H9 (cell line): ENCODE results near the gene ATP1A4. TPM values are rescaled to one million over a fixed set of nuclear protein-coding genes. Genes with fewer than 3 reads are reported as not detected.

Experiments
- DNase-seq: peaks from one replicate; pipeline ENCODE4 v3.0.0-alpha.2; 2017
- H2AFZ ChIP-seq: one replicate; pipeline ENCODE4 v1.6.1; 2013; ENCODE audit warnings: mild to moderate bottlenecking, low read length, control low read depth, moderate library complexity
- H2AK5ac ChIP-seq: 2 replicates; pipeline ENCODE4 v1.6.1; 2013; ENCODE audit warnings: low read length, control low read depth, mixed read lengths; ENCODE audit not compliant: insufficient read length
- H2BK120ac ChIP-seq: one replicate; pipeline ENCODE4 v1.6.1; 2013; ENCODE audit warnings: low read depth, mild to moderate bottlenecking, low read length, control low read depth, inconsistent platforms; ENCODE audit not compliant: poor library complexity, severe bottlenecking
- H2BK12ac ChIP-seq: 2 replicates; pipeline ENCODE4 v1.6.1; 2013; ENCODE audit warnings: low read length, control low read depth, mixed read lengths, low read depth; ENCODE audit not compliant: insufficient read length
- H2BK15ac ChIP-seq: 2 replicates; pipeline ENCODE4 v1.6.1; 2013; ENCODE audit warnings: low read depth, low read length, control low read depth
- H2BK20ac ChIP-seq: one replicate; pipeline ENCODE4 v1.6.1; 2013; ENCODE audit warnings: low read depth, mild to moderate bottlenecking, low read length, control low read depth, inconsistent platforms; ENCODE audit not compliant: poor library complexity, severe bottlenecking
- H2BK5ac ChIP-seq: 2 replicates; pipeline ENCODE4 v1.6.1; 2013; ENCODE audit warnings: low read length, control low read depth, mixed read lengths; ENCODE audit not compliant: insufficient read length
- H3K14ac ChIP-seq: 2 replicates; pipeline ENCODE4 v1.6.1; 2013; ENCODE audit warnings: low read length, control low read depth; ENCODE audit not compliant: insufficient read depth
- H3K18ac ChIP-seq: 2 replicates; pipeline ENCODE4 v1.6.1; 2013; ENCODE audit warnings: low read depth, mild to moderate bottlenecking, mixed read lengths, low read length, control low read depth; ENCODE audit not compliant: insufficient read length
- H3K23ac ChIP-seq: 2 replicates; pipeline ENCODE4 v1.6.1; 2013; ENCODE audit warnings: low read length, control low read depth, mixed read lengths, low read depth; ENCODE audit not compliant: insufficient read length
- H3K23me2 ChIP-seq: 2 replicates; pipeline ENCODE4 v1.6.1; 2013; ENCODE audit warnings: low read depth, mild to moderate bottlenecking, mixed read lengths, low read length, control low read depth; ENCODE audit not compliant: insufficient read length, poor library complexity, severe bottlenecking
- H3K27ac ChIP-seq: 2 replicates; pipeline ENCODE4 v1.5.1; 2013; ENCODE audit warnings: low read length, control low read depth, mixed read lengths, low read depth; ENCODE audit not compliant: insufficient read length
- H3K27me3 ChIP-seq: 2 replicates; pipeline ENCODE4 v1.6.1; 2013; ENCODE audit warnings: low read length, control low read depth, inconsistent platforms; ENCODE audit not compliant: insufficient read depth
- H3K4ac ChIP-seq: 2 replicates; pipeline ENCODE4 v1.6.1; 2013; ENCODE audit warnings: low read depth, mild to moderate bottlenecking, control low read depth, inconsistent platforms, low read length, moderate library complexity
- H3K4me1 ChIP-seq: 2 replicates; pipeline ENCODE4 v1.6.1; 2013; ENCODE audit warnings: low read length, control low read depth, inconsistent platforms; ENCODE audit not compliant: insufficient read depth
- H3K4me2 ChIP-seq: 2 replicates; pipeline ENCODE4 v1.6.1; 2013; ENCODE audit warnings: low read length, control low read depth, mixed read lengths; ENCODE audit not compliant: insufficient read length, insufficient read depth
- H3K56ac ChIP-seq: 2 replicates; pipeline ENCODE4 v1.6.1; 2013; ENCODE audit warnings: low read depth, mild to moderate bottlenecking, mixed read lengths, low read length, control low read depth; ENCODE audit not compliant: insufficient read length
- H3K79me1 ChIP-seq: 2 replicates; pipeline ENCODE4 v1.6.1; 2013; ENCODE audit warnings: low read depth, mild to moderate bottlenecking, moderate library complexity, low read length, control low read depth, inconsistent platforms; ENCODE audit not compliant: insufficient read depth, poor library complexity, severe bottlenecking
- H3K79me2 ChIP-seq: 2 replicates; pipeline ENCODE4 v1.6.1; 2013; ENCODE audit warnings: low read length, control low read depth, inconsistent platforms; ENCODE audit not compliant: insufficient read depth
- H3K9ac ChIP-seq: 2 replicates; pipeline ENCODE4 v1.6.1; 2013; ENCODE audit warnings: low read length, control low read depth, mixed read lengths; ENCODE audit not compliant: insufficient read length; ENCODE audit errors: extremely low read depth
- H3K9me3 ChIP-seq: one replicate; pipeline ENCODE4 v1.6.1; 2013; ENCODE audit warnings: low read depth, low read length, inconsistent platforms; ENCODE audit not compliant: control insufficient read depth
- H3T11ph ChIP-seq: one replicate; pipeline ENCODE4 v1.6.1; 2013; ENCODE audit warnings: mild to moderate bottlenecking, low read length, control low read depth, inconsistent platforms
- H4K20me1 ChIP-seq: one replicate; pipeline ENCODE4 v1.6.1; 2013; ENCODE audit not compliant: control insufficient read depth, insufficient read length, insufficient read depth
- H4K5ac ChIP-seq: 2 replicates; pipeline ENCODE4 v1.6.1; 2013; ENCODE audit warnings: low read depth, mild to moderate bottlenecking, mixed read lengths, low read length, control low read depth; ENCODE audit not compliant: insufficient read length
- H4K8ac ChIP-seq: replicated peaks from 2 replicates; pipeline ENCODE4 v1.6.1; 2013; ENCODE audit warnings: low read length, control low read depth, mixed read lengths, low read depth; ENCODE audit not compliant: insufficient read length
- H4K91ac ChIP-seq: 2 replicates; pipeline ENCODE4 v1.6.1; 2013; ENCODE audit warnings: low read depth, mild to moderate bottlenecking, moderate library complexity, mixed read lengths, low read length, control low read depth; ENCODE audit not compliant: insufficient read length
- H3K27ac Mint-ChIP-seq, 3 experiments: 2 replicates in 2 of 3; 3 replicates in 1 of 3; pipeline ENCODE4 v1.8.0; 2020 to 2021; ENCODE audit warnings: mixed read lengths in 3 of 3, mild to moderate bottlenecking in 1 of 3, moderate library complexity in 1 of 3
- H3K27me3 Mint-ChIP-seq: 2 replicates; pipeline ENCODE4 v1.8.0; 2021; ENCODE audit warnings: low read depth, mild to moderate bottlenecking, moderate library complexity, mixed read lengths
- H3K36me3 Mint-ChIP-seq, 3 experiments: 2 replicates in 2 of 3; 3 replicates in 1 of 3; pipeline ENCODE4 v1.8.0; 2020 to 2021; ENCODE audit warnings: low read depth in 3 of 3, mixed read lengths in 3 of 3; ENCODE audit not compliant: insufficient read depth in 1 of 3
- H3K4me1 Mint-ChIP-seq, 2 experiments: 2 replicates each; pipeline ENCODE4 v1.8.0; 2020; ENCODE audit warnings: mixed read lengths in 2 of 2
- H3K4me3 Mint-ChIP-seq, 2 experiments: 2 replicates in 1 of 2; 3 replicates in 1 of 2; pipeline ENCODE4 v1.8.0; 2020 to 2021; ENCODE audit warnings: mild to moderate bottlenecking in 2 of 2, mixed read lengths in 2 of 2, moderate library complexity in 1 of 2
- H3K9me3 Mint-ChIP-seq, 2 experiments: 2 replicates in 1 of 2; 3 replicates in 1 of 2; pipeline ENCODE4 v1.8.0; 2020; ENCODE audit warnings: mild to moderate bottlenecking in 2 of 2, mixed read lengths in 2 of 2, moderate library complexity in 1 of 2
- CTCF ChIP-seq: fragments of 200-600 bp; sonication (generic); conservative IDR thresholded peaks from 3 replicates; pipeline ENCODE4 v1.8.0; 2021; ENCODE audit warnings: antibody characterized with exemption, mild to moderate bottlenecking
- WGBS: extraction: QIAGEN DNeasy Blood & Tissue Kit; methylation state at CpG from one replicate; pipeline ENCODE4 v1.1.7; 2013; ENCODE audit warnings: missing lambda C conversion rate, low lambda C conversion rate, mixed read lengths; ENCODE audit not compliant: insufficient read length; ENCODE audit errors: extremely low coverage; 5-methylcytosine and 5-hydroxymethylcytosine counted together
- total RNA-seq: library from RNA; stranded (reverse); gene quantifications from 2 replicates; pipeline ENCODE4 v1.2.1, GENCODE V29; 2021

The ATP1A4 gene
- total RNA-seq, 1 experiment from 2014 or later, result 0.20 TPM

DNA sequence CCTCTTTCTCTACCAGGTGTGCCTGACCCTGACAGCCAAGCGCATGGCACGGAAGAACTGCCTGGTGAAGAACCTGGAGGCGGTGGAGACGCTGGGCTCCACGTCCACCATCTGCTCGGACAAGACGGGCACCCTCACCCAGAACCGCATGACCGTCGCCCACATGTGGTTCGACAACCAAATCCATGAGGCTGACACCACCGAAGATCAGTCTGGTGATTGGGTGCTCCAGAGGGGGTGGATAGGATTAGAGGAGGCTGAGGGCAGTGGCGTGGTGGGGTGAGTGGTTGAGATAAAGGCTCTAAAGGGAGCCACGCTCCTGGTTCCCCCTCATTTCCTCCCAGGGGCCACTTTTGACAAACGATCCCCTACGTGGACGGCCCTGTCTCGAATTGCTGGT lies 22.8 kb upstream of the ATP1A4 start:
- no peak overlapping the region for H3K4ac ChIP-seq
- H3K14ac ChIP-seq, result no peak overlapping the region
- H3K4me3 Mint-ChIP-seq, result no peak overlapping the region
- no peak overlapping the region for H2AK5ac ChIP-seq
- no peak overlapping the region for H2BK120ac ChIP-seq
- H3K4me1 ChIP-seq, result no peaks in the 10 kb centered on the region; the same call in 1 of the 2 replicates
- H3T11ph ChIP-seq, result no peak overlapping the region
- no CpG with 5 or more reads among the region's 18 CpGs for WGBS
- H3K27me3 ChIP-seq, result no peaks in the 10 kb centered on the region
- H3K9me3 ChIP-seq, result no peaks in the 10 kb centered on the region
- peaks cover 2% of the 10 kb centered on the region for H3K27me3 Mint-ChIP-seq
- H3K79me1 ChIP-seq, result no peaks in the 10 kb centered on the region
- H4K5ac ChIP-seq, result no peak overlapping the region
- H3K4me1 Mint-ChIP-seq, result peaks cover 6 to 11% of the 10 kb centered on the region in 2 experiments
- no peak overlapping the region for H2BK15ac ChIP-seq
- no peaks in the 10 kb centered on the region for H3K79me2 ChIP-seq
- H3K56ac ChIP-seq, result no peak overlapping the region
- H3K23ac ChIP-seq, result no peak overlapping the region
- H2BK12ac ChIP-seq, result no peak overlapping the region
- no peak for TF ChIP-seq CTCF
- H3K36me3 Mint-ChIP-seq, result peaks cover 0 to 72% (median 69%) of the 10 kb centered on the region in 3 experiments; a peak in 5 of 7 replicates
- no peak for DNase-seq
- no peaks in the 10 kb centered on the region for H3K23me2 ChIP-seq
- H4K20me1 ChIP-seq, result no peaks in the 10 kb centered on the region
- no peak overlapping the region for H2BK20ac ChIP-seq
- H4K91ac ChIP-seq, result no peak overlapping the region
- no peak overlapping the region for H3K9ac ChIP-seq
- H4K8ac ChIP-seq, result no peak overlapping the region
- no peak overlapping the region for H3K18ac ChIP-seq
- H3K9me3 Mint-ChIP-seq, result no peaks in the 10 kb centered on the region
- H3K27ac ChIP-seq, result no peak overlapping the region
- H2AFZ ChIP-seq, result no peak overlapping the region
- no peak overlapping the region for H3K4me2 ChIP-seq
- H3K27ac Mint-ChIP-seq, result no peak overlapping the region
- H2BK5ac ChIP-seq, result no peak overlapping the region
